ENCODE measurements around the gene WDR46. TPM values are rescaled to one million over a fixed set of nuclear protein-coding genes. Genes with fewer than 3 reads are reported as not detected.

Gene WDR46
- total and polyA plus RNA-seq, 2 of the 13 experiments (the other 11 are each of a cell fraction or from before 2014, with no cell fraction given): 47.4 to 105 TPM

DNA sequence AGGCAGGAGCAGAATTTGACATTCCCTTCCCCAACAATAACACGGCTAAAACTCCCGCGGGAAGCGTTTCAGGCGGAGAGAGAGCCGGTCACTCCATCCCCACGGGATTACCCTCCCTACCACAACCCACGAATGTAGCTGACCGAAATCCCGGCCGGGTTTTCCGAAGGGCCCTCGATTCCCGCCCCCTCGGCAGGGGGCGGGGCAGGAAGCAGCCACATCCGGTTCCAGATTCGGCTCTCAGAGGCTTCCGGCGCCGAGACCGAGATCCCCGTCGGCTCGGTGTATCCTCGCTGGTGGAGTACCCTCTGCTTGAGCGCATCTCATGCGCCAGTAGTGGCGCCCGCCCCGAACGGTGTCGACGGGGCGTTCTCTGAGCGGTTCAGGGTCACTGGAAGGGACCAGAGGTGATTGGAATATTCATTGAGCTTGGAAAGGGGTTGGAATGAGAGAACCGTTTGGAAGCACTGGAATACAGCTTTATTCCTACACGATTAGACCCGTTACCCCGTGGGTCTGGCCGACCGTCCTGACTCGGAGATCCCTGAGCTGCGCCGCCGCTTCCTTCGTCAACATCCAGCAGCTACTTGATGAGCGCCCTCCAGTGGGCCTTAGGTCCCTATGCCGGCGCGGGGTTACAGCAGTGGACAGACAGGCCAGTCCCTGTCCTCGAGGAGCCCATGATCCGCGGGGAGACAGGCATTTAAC lies 10.4 kb upstream of the WDR46 start (continued):
- TF ChIP-seq, protein P1, sequence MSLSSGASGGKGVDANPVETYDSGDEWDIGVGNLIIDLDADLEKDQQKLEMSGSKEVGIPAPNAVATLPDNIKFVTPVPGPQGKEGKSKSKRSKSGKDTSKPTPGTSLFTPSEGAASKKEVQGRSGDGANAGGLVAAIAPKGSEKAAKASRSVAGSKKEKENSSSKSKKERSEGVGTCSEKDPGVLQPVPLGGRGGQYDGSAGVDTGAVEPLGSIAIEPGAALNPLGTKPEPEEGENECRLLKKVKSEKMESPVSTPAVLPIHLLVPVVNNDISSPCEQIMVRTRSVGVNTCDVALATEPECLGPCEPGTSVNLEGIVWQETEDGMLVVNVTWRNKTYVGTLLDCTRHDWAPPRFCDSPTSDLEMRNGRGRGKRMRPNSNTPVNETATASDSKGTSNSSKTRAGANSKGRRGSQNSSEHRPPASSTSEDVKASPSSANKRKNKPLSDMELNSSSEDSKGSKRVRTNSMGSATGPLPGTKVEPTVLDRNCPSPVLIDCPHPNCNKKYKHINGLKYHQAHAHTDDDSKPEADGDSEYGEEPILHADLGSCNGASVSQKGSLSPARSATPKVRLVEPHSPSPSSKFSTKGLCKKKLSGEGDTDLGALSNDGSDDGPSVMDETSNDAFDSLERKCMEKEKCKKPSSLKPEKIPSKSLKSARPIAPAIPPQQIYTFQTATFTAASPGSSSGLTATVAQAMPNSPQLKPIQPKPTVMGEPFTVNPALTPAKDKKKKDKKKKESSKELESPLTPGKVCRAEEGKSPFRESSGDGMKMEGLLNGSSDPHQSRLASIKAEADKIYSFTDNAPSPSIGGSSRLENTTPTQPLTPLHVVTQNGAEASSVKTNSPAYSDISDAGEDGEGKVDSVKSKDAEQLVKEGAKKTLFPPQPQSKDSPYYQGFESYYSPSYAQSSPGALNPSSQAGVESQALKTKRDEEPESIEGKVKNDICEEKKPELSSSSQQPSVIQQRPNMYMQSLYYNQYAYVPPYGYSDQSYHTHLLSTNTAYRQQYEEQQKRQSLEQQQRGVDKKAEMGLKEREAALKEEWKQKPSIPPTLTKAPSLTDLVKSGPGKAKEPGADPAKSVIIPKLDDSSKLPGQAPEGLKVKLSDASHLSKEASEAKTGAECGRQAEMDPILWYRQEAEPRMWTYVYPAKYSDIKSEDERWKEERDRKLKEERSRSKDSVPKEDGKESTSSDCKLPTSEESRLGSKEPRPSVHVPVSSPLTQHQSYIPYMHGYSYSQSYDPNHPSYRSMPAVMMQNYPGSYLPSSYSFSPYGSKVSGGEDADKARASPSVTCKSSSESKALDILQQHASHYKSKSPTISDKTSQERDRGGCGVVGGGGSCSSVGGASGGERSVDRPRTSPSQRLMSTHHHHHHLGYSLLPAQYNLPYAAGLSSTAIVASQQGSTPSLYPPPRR (CRISPR knock-in tag; IDR thresholded peaks at IDR 0.05; ENCODE audit: borderline replicate concordance): no peak; the same call in 1 of the 2 replicates
- TF ChIP-seq, protein P2, sequence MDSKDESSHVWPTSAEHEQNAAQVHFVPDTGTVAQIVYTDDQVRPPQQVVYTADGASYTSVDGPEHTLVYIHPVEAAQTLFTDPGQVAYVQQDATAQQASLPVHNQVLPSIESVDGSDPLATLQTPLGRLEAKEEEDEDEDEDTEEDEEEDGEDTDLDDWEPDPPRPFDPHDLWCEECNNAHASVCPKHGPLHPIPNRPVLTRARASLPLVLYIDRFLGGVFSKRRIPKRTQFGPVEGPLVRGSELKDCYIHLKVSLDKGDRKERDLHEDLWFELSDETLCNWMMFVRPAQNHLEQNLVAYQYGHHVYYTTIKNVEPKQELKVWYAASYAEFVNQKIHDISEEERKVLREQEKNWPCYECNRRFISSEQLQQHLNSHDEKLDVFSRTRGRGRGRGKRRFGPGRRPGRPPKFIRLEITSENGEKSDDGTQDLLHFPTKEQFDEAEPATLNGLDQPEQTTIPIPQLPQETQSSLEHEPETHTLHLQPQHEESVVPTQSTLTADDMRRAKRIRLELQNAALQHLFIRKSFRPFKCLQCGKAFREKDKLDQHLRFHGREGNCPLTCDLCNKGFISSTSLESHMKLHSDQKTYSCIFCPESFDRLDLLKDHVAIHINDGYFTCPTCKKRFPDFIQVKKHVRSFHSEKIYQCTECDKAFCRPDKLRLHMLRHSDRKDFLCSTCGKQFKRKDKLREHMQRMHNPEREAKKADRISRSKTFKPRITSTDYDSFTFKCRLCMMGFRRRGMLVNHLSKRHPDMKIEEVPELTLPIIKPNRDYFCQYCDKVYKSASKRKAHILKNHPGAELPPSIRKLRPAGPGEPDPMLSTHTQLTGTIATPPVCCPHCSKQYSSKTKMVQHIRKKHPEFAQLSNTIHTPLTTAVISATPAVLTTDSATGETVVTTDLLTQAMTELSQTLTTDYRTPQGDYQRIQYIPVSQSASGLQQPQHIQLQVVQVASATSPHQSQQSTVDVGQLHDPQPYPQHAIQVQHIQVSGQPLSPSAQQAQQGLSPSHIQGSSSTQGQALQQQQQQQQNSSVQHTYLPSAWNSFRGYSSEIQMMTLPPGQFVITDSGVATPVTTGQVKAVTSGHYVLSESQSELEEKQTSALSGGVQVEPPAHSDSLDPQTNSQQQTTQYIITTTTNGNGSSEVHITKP (CRISPR knock-in tag; IDR thresholded peaks at IDR 0.05; ENCODE audit: low read depth): no peak; the same call in 1 of the 2 replicates
- TF ChIP-seq CBX1 (IDR thresholded peaks at IDR 0.05; ENCODE audit: low read depth): no peak
- peak; percentile 90 for TF ChIP-seq MAZ (IDR thresholded peaks at IDR 0.05; ENCODE audit: borderline replicate concordance, low read depth, low read length)
- peak; percentile 84 for TF ChIP-seq MAZ (CRISPR knock-in tag; IDR thresholded peaks at IDR 0.05; ENCODE audit: low read depth)
- TF ChIP-seq U2AF2 (IDR thresholded peaks at IDR 0.05; ENCODE audit: low read depth, low read length): no peak
- 0 out of 2 replicates have a peak, but pooled peaks have one; percentile 39 for TF ChIP-seq MZF1 (CRISPR knock-in tag; IDR thresholded peaks at IDR 0.05; ENCODE audit: borderline replicate concordance)
- TF ChIP-seq ZNF589 (CRISPR knock-in tag; conservative IDR thresholded peaks at IDR 0.05): peak; percentile 91
- TF ChIP-seq, protein P3, sequence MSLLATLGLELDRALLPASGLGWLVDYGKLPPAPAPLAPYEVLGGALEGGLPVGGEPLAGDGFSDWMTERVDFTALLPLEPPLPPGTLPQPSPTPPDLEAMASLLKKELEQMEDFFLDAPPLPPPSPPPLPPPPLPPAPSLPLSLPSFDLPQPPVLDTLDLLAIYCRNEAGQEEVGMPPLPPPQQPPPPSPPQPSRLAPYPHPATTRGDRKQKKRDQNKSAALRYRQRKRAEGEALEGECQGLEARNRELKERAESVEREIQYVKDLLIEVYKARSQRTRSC (CRISPR knock-in tag; IDR thresholded peaks at IDR 0.05; ENCODE audit: low read depth): no peak
- TF ChIP-seq, protein P4, sequence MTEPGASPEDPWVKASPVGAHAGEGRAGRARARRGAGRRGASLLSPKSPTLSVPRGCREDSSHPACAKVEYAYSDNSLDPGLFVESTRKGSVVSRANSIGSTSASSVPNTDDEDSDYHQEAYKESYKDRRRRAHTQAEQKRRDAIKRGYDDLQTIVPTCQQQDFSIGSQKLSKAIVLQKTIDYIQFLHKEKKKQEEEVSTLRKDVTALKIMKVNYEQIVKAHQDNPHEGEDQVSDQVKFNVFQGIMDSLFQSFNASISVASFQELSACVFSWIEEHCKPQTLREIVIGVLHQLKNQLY (CRISPR knock-in tag; IDR thresholded peaks at IDR 0.05): 0 out of 2 replicates have a peak, but pooled peaks have one; percentile 12
- no peak for TF ChIP-seq ATRX (CRISPR knock-in tag; IDR thresholded peaks at IDR 0.05; ENCODE audit: borderline replicate concordance)
- TF ChIP-seq, protein P5, sequence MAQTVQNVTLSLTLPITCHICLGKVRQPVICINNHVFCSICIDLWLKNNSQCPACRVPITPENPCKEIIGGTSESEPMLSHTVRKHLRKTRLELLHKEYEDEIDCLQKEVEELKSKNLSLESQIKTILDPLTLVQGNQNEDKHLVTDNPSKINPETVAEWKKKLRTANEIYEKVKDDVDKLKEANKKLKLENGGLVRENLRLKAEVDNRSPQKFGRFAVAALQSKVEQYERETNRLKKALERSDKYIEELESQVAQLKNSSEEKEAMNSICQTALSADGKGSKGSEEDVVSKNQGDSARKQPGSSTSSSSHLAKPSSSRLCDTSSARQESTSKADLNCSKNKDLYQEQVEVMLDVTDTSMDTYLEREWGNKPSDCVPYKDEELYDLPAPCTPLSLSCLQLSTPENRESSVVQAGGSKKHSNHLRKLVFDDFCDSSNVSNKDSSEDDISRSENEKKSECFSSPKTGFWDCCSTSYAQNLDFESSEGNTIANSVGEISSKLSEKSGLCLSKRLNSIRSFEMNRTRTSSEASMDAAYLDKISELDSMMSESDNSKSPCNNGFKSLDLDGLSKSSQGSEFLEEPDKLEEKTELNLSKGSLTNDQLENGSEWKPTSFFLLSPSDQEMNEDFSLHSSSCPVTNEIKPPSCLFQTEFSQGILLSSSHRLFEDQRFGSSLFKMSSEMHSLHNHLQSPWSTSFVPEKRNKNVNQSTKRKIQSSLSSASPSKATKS (CRISPR knock-in tag; IDR thresholded peaks at IDR 0.05): no peak; the same call in 1 of the 2 replicates
- TF ChIP-seq FOXJ3 (CRISPR knock-in tag; IDR thresholded peaks at IDR 0.05; ENCODE audit: borderline replicate concordance): peak; percentile 67; the same call in 1 of the 2 replicates
- peak; percentile 90 for TF ChIP-seq ZC3H13 (CRISPR knock-in tag; IDR thresholded peaks at IDR 0.05)
- TF ChIP-seq FOSL2 (CRISPR knock-in tag; IDR thresholded peaks at IDR 0.05): peak; percentile 42
- TF ChIP-seq KAT7 (CRISPR knock-in tag; IDR thresholded peaks at IDR 0.05; ENCODE audit: borderline replicate concordance): peak; percentile 99
